ENCODE results near the gene TUBG1. TPM values are rescaled to one million over a fixed set of nuclear protein-coding genes. Genes with fewer than 3 reads are reported as not detected.

Gene TUBG1
- polyA plus RNA-seq, 1 donor (not counting 4 experiments of a cell fraction or from before 2014, with no cell fraction given), result 54.8 TPM

GRCh38 chr17:42566883-42567573 lies 42.5 kb upstream of the TUBG1 start, which contains the start of gene MLX:
Gene MLX, plus strand, starts transcription at chr17:42567100. Its CDS starts 25 bp downstream, at chr17:42567125.
- Histone ChIP-seq H3K9me1 (ENCODE audit: control insufficient read depth, extremely low read depth, insufficient read depth, low read length) (no peaks in the 10 kb centered on the region), H3K9me3 (ENCODE audit: control insufficient read depth, low read depth, low read length) (no peaks in the 10 kb centered on the region), H3K4me1 (ENCODE audit: control insufficient read depth, extremely low read depth, insufficient read depth, low read length) (peaks cover 26% of the 10 kb centered on the region), H3K9ac (ENCODE audit: control insufficient read depth, extremely low read depth, insufficient read depth, low read length) (peak within 1 kb of the TSS; percentile 71), H3K4me3 (ENCODE audit: control insufficient read depth in 2 of 3, extremely low read depth in 1 of 3, insufficient read depth in 2 of 3, low read depth in 1 of 3, low read length in 3 of 3) (peak within 1 kb of the TSS; percentile 85 to 93 (median 88)), H3K79me2 (ENCODE audit: control insufficient read depth, insufficient read depth, low read length) (peaks cover 50% of the 10 kb centered on the region), H3K27ac (ENCODE audit: control insufficient read depth, insufficient read depth, low read length) (peak within 1 kb of the TSS; percentile 52), H4K20me1 (ENCODE audit: control insufficient read depth, extremely low read depth, insufficient read depth, low read length) (no peaks in the 10 kb centered on the region), H3K36me3 (ENCODE audit: control insufficient read depth in 2 of 2, extremely low read depth in 1 of 2, insufficient read depth in 2 of 2, low read length in 2 of 2) (peaks cover 32 to 59% of the 10 kb centered on the region in 2 experiments), H3K4me2 (ENCODE audit: control insufficient read depth, extremely low read depth, insufficient read depth, low read depth, low read length) (peak within 1 kb of the TSS; percentile 92), H3K27me3 (ENCODE audit: control insufficient read depth, extremely low read depth, insufficient read depth, low read length) (no peaks in the 10 kb centered on the region), H2AFZ (ENCODE audit: control insufficient read depth, low read length) (peak within 1 kb of the TSS; percentile 74)
- TF ChIP-seq CTCF (optimal IDR thresholded peaks at IDR 0.05 in 1 of 3, IDR thresholded peaks at IDR 0.05 in 1 of 3, conservative IDR thresholded peaks at IDR 0.05 in 1 of 3; ENCODE audit: extremely low read depth in 1 of 3, insufficient read depth in 2 of 3, low read length in 3 of 3) (peak in 1 of 3 experiments; percentile 2), EZH2 (IDR thresholded peaks at IDR 0.05; ENCODE audit: low read length) (no peak)
- no peak for DNase-seq (ENCODE audit: low read depth, low spot score)
- dilution Hi-C loops (cut with MboI; ENCODE audit: extremely low pct_ligation_motif_present, low sequenced_read_pairs), result no loop called here
- FAIRE-seq, result no peak

- peaks cover 35% of the 10 kb centered on the region for H3K79me2 ChIP-seq (ENCODE audit: control insufficient read depth, insufficient read depth, low read length)
- H3K9me1 ChIP-seq (ENCODE audit: control insufficient read depth, extremely low read depth, insufficient read depth, low read length), result no peaks in the 10 kb centered on the region
- peaks cover 18% of the 10 kb centered on the region for H3K4me1 ChIP-seq (ENCODE audit: control insufficient read depth, extremely low read depth, insufficient read depth, low read length)
- H2AFZ ChIP-seq (ENCODE audit: control insufficient read depth, low read length), result no peak overlapping the region
- dilution Hi-C loops (cut with MboI; ENCODE audit: extremely low pct_ligation_motif_present, low sequenced_read_pairs), result no loop called here
- H3K4me3 ChIP-seq (ENCODE audit: control insufficient read depth in 2 of 3, extremely low read depth in 1 of 3, insufficient read depth in 2 of 3, low read depth in 1 of 3, low read length in 3 of 3), result no peak overlapping the region
- FAIRE-seq, result no peak
- no peaks in the 10 kb centered on the region for H3K27me3 ChIP-seq (ENCODE audit: control insufficient read depth, extremely low read depth, insufficient read depth, low read length)
- DNase-seq (ENCODE audit: low read depth, low spot score), result no peak
- H3K9ac ChIP-seq (ENCODE audit: control insufficient read depth, extremely low read depth, insufficient read depth, low read length), result no peak overlapping the region
- H3K9me3 ChIP-seq (ENCODE audit: control insufficient read depth, low read depth, low read length), result no peaks in the 10 kb centered on the region
- no peak overlapping the region for H3K27ac ChIP-seq (ENCODE audit: control insufficient read depth, insufficient read depth, low read length)
- no peak overlapping the region for H3K4me2 ChIP-seq (ENCODE audit: control insufficient read depth, extremely low read depth, insufficient read depth, low read depth, low read length)
- TF ChIP-seq CTCF (optimal IDR thresholded peaks at IDR 0.05 in 1 of 3, IDR thresholded peaks at IDR 0.05 in 1 of 3, conservative IDR thresholded peaks at IDR 0.05 in 1 of 3; ENCODE audit: extremely low read depth in 1 of 3, insufficient read depth in 2 of 3, low read length in 3 of 3) (no peak), EZH2 (IDR thresholded peaks at IDR 0.05; ENCODE audit: low read length) (no peak)
- H4K20me1 ChIP-seq (ENCODE audit: control insufficient read depth, extremely low read depth, insufficient read depth, low read length), result no peaks in the 10 kb centered on the region
- peaks cover 43 to 62% of the 10 kb centered on the region in 2 experiments for H3K36me3 ChIP-seq (ENCODE audit: control insufficient read depth in 2 of 2, extremely low read depth in 1 of 2, insufficient read depth in 2 of 2, low read length in 2 of 2)
These were observed 41.0 kb upstream of the TUBG1 start for GRCh38 chr17:42568341-42569111.

All from keratinocyte (primary cell).